Measurements from ENCODE around the gene FREM2. TPM values are rescaled to one million over a fixed set of nuclear protein-coding genes. Genes with fewer than 3 reads are reported as not detected.

Gene FREM2
- total and polyA plus RNA-seq, 9 of the 15 experiments (the other 6 are each of a cell fraction or from before 2014, with no cell fraction given), result under 0.01 to 0.02 TPM; not detected in 7

- TF ChIP-seq SMAD1 (IDR thresholded peaks at IDR 0.05; ENCODE audit: low read depth, low read length, partially characterized antibody), result no peak
- no peak for TF ChIP-seq TCF7 (IDR thresholded peaks at IDR 0.05; ENCODE audit: borderline replicate concordance)
- TF ChIP-seq THAP7 (CRISPR knock-in tag; IDR thresholded peaks at IDR 0.05), result no peak
These were observed 67.0 kb downstream of the FREM2 start (continued) for GRCh38 chr13:38753878-38754277.

- no peak for FAIRE-seq
- Histone ChIP-seq H3K27me3 (ENCODE audit: control insufficient read depth in 2 of 2, insufficient read depth in 2 of 2, low read length in 2 of 2) (no peaks in the 10 kb centered on the region; a peak in 1 of 5 replicates), H3K9ac (ENCODE audit: insufficient read depth in 1 of 2, low read depth in 2 of 2, low read length in 2 of 2) (no peak overlapping the region), H3K36me3 (ENCODE audit: control insufficient read depth, insufficient read depth, low read length) (no peaks in the 10 kb centered on the region), H3K27ac (ENCODE audit: extremely low read depth, low read depth, low read length) (no peak overlapping the region), H3K4me2 (ENCODE audit: insufficient read depth, low read length) (no peak overlapping the region), H4K20me1 (replicated peaks; ENCODE audit: control insufficient read depth, insufficient read depth, low read length) (no peaks in the 10 kb centered on the region), H3K9me1 (ENCODE audit: control insufficient read depth, insufficient read depth, low read length) (no peaks in the 10 kb centered on the region), H3K4me3 (no peak overlapping the region), H3K79me2 (ENCODE audit: control insufficient read depth, insufficient read depth, low read length) (no peaks in the 10 kb centered on the region), H2AFZ (ENCODE audit: low read depth, low read length) (no peak overlapping the region), H3K9me3 (replicated peaks; ENCODE audit: control insufficient read depth, insufficient read depth, low read depth, low read length) (no peaks in the 10 kb centered on the region), H3K4me1 (replicated peaks in 1 of 2; ENCODE audit: control insufficient read depth in 2 of 2, insufficient read depth in 2 of 2, low read length in 2 of 2) (no peaks in the 10 kb centered on the region)
- CTCF ChIA-PET (ENCODE audit: low intra/inter-chr PET ratio), result no interaction called here
- in situ Hi-C loops (cut with MboI), result no loop called here
- no peak for ATAC-seq
- intact Hi-C loops (cut with micrococcal nuclease), result no loop called here
- no TSS peak for BruUV-seq (replicated peaks)
- no peak for DNase-seq (ENCODE audit: extremely low read depth in 1 of 4, low spot score in 3 of 4)
- 0% methylated on average over 2 of the region's 2 CpGs for WGBS (ENCODE audit: insufficient coverage, low coverage, missing lambda C conversion rate)
- POLR2A ChIA-PET, result interaction anchor here (0.6 kb wide), 1 partner anchor 396 kb away, joined by 3 read pairs; no protein-coding TSS in a partner anchor
- TF ChIP-seq ARID4B (CRISPR knock-in tag; IDR thresholded peaks at IDR 0.05) (no peak), TSHZ1 (CRISPR knock-in tag; IDR thresholded peaks at IDR 0.05) (no peak)
These were observed 68.9 kb downstream of the FREM2 start for GRCh38 chr13:38755793-38756192.
